Omental fat pad (tissue), 4 donors: ENCODE data around the gene BAZ1B. TPM values are rescaled to one million over a fixed set of nuclear protein-coding genes. Genes with fewer than 3 reads are reported as not detected.
"Not testable (repeated sequence)": the region's sequence is repeated elsewhere in the genome, so short reads cannot be mapped to it uniquely, and the experiment has no call there.

Experiments
- ATAC-seq: fragments of 150-250 bp; one replicate; pipeline ENCODE4 v1.9.1; 2016; ENCODE audit warnings: mild to moderate bottlenecking, moderate library complexity; ENCODE audit not compliant: low FRiP score
- DNase-seq: peaks from one replicate; pipeline ENCODE4 v3.0.0-alpha.2; 2019; ENCODE audit warnings: low spot score
- total RNA-seq, 4 donors: library from RNA; depleted of rRNA; stranded (reverse); fragments of >200 nt; gene quantifications; one replicate each; pipeline ENCODE4 v1.1.0, GENCODE V29; 2016
- TF ChIP-seq, protein P1 (sequence below), 3 donors: fragments of 450-650 bp; IDR thresholded peaks; one replicate each; pipeline ENCODE4 v1.5.1; 2016 to 2017; ENCODE audit warnings: antibody characterized with exemption in 3 of 3, mild to moderate bottlenecking in 3 of 3, moderate library complexity in 2 of 3

The BAZ1B gene
- total RNA-seq, 4 donors from 2014 or later, result 42.9 to 61.4 (median 54.9) TPM

DNA sequence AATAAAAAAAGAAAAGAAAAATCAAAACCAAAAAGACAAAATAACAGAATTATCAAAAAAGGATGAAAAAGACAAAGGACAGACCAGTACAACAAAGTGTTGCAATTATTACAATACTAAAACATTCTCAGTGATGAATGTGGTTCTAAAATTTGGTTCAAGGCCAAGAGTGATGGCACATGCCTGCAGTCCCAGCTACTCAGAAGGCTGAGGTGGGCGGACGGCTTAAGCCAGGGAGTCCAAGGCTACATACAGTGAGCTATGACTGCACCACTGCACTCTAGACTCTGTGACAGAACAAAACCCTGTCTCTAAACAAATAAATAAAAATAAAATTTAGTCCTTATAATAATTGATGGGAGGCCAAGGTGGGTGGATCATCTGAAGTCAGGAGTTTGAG is 14.5 kb downstream of the BAZ1B start:
- ATAC-seq (no peak), DNase-seq (no peak)
- TF ChIP-seq, protein P1, sequence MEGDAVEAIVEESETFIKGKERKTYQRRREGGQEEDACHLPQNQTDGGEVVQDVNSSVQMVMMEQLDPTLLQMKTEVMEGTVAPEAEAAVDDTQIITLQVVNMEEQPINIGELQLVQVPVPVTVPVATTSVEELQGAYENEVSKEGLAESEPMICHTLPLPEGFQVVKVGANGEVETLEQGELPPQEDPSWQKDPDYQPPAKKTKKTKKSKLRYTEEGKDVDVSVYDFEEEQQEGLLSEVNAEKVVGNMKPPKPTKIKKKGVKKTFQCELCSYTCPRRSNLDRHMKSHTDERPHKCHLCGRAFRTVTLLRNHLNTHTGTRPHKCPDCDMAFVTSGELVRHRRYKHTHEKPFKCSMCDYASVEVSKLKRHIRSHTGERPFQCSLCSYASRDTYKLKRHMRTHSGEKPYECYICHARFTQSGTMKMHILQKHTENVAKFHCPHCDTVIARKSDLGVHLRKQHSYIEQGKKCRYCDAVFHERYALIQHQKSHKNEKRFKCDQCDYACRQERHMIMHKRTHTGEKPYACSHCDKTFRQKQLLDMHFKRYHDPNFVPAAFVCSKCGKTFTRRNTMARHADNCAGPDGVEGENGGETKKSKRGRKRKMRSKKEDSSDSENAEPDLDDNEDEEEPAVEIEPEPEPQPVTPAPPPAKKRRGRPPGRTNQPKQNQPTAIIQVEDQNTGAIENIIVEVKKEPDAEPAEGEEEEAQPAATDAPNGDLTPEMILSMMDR (IDR thresholded peaks at IDR 0.05), result no peak

DNA sequence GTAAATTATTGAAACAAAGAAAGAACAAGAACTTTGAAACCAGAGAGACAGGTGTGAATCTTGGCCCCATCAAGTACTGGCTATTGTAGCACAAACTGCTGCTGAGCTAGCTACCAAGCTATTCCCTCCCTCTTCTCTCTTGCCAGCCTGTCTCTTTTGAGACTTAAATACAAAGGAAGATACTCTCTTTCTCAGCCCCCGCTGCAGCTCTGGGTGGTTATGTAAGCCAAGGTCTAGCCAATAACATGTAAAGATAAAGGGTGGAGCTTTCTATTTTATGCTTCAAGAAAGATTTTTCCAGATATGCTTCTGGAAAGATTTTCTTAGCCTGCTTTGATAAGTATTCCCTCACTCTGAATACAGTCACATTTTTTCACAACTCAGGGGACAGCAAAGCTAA is 17.2 kb downstream of the BAZ1B start:
- TF ChIP-seq, protein P1 (IDR thresholded peaks at IDR 0.05), result no peak
- DNase-seq, result no peak
- no peak for ATAC-seq

DNA sequence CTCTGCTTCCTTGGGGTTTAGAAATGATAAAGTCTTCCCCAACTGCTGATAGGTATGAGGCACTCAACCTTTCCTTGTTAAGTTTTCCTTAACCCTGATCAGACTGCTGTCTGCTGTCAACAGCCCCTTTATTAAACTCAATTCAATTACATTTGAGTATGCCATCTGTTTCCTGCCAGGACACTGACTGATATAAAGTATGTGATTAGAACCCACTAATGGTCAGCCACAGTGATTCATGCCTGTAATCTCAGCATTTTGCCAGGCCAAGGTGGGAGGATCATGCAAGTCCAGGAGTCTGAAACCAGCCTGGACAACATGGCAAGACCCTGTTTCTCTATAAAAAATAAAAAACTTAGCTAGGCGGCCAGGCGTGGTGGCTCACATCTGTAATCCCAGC is 18.1 kb downstream of the BAZ1B start:
- DNase-seq, result no peak
- no peak for ATAC-seq
- TF ChIP-seq, protein P1 (IDR thresholded peaks at IDR 0.05), result no peak

DNA sequence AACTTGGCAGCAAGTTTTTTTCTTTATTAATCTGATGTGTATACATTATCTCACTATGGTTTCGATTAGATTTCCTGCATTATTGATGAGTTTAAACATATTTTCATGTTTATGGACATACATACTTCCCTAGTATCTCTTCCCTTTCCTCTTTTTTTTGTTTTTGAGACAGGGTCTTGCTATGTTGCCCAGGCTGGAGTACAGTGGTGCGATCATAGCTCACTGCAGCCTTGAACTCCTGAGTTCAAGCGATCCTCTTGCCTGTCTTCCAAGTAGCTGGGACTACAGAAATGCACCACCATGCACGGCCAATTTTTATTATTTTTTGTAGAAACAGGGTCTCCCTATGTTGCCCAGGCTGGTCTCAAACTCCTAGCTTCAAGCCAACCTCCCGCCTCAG is 18.9 kb downstream of the BAZ1B start:
- TF ChIP-seq, protein P1 (IDR thresholded peaks at IDR 0.05), result no peak
- ATAC-seq, result no peak

DNA sequence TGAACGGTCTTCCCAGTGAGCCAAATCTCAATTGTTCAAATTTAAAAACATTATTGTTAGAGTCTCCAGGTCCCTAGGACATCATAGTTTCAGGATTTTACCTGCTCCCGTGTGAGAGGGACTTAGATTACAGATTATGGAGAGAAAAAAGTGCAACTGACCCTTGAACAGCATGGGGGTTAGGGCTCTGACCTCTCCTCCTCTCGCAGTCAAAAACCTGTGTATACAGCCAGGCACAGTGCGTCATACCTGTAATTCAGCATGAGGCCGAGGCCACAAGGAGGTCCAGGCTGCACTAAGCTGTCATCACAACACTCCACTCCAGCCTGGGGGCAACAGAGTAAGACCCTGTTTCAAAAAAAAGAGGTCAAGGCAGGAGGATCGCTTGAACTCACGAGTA is 25.5 kb downstream of the BAZ1B start:
- DNase-seq (no peak), ATAC-seq (no peak)
- TF ChIP-seq, protein P1 (IDR thresholded peaks at IDR 0.05), result no peak

More for the DNA sequence above, 18.9 kb downstream of the BAZ1B start:
- no peak for DNase-seq

DNA sequence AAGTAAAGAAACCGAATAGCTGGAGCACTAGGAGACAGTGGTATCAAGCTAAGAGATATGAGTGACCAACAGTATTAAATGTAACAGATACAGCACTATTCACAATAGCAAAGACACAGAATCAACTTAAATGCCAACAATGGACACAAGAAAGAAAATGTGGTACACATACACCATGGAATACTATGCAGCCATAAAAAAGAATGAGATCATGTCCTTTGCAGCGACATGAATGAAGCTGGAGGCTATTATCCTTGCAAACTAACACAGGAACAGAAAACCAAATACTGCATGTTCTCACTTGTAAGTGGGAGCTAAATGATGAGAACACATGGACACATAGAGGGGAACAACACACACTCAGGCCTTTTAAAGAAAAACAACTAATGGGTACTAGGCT is 26.6 kb downstream of the BAZ1B start:
- DNase-seq, ATAC-seq: not testable (repeated sequence)

DNA sequence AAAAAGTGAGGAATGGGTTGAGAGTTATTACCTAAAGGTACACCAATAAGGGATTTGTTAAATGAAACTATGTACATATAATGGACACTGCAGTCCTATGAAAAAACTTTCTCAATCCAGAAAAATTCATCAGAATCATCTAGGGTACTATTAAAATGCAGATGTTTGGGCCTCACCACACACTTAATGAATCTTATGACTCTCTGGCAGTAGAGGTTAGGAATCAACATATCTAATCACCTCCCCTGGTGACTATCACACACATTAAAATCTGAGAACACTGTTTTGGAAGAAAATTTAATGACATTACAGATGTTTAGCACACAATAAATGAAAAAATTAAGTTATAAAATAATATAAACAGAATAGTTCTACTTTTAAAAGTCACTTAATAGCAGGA is 32.1 kb downstream of the BAZ1B start:
- DNase-seq (no peak), ATAC-seq (no peak)
- TF ChIP-seq, protein P1 (IDR thresholded peaks at IDR 0.05), result no peak

DNA sequence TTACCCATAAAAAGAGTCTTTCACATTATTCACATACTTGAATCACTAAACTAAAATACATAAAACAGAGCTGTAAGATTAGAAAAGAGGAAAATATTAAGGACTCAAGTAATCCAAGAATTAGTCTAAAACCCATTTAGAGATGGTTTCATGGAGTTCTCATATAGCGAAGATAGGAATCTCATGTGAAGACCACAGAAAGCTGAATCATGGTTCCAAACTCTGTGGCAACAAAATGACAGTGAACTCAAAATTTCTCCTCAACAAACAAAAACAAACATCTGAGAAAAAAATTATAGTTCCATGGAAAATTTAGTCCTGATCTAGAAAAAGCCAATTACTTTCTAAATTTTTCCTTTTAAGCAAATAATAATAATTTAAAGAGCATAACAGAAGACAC is 34.6 kb downstream of the BAZ1B start:
- ATAC-seq (no peak), DNase-seq (no peak)
- TF ChIP-seq, protein P1 (IDR thresholded peaks at IDR 0.05), result no peak
